HL-60/S4 treated with phorbol 12-myristate 13-acetate at 8.2 ng/mL for 4 days and 3 days (cell line): ENCODE measurements around the gene URB1.
"Not testable (repeated sequence)": the region's sequence is repeated elsewhere in the genome, so short reads cannot be mapped to it uniquely, and the experiment has no call there.

ENCODE experiments used
- in situ Hi-C: fragments of 300-500 bp; cut with MboI; formaldehyde crosslinking; loops from 2 replicates; pipeline ENCODE4 v1.15.0; 2022; ENCODE audit warnings: low sequenced_read_pairs

The URB1 gene

DNA sequence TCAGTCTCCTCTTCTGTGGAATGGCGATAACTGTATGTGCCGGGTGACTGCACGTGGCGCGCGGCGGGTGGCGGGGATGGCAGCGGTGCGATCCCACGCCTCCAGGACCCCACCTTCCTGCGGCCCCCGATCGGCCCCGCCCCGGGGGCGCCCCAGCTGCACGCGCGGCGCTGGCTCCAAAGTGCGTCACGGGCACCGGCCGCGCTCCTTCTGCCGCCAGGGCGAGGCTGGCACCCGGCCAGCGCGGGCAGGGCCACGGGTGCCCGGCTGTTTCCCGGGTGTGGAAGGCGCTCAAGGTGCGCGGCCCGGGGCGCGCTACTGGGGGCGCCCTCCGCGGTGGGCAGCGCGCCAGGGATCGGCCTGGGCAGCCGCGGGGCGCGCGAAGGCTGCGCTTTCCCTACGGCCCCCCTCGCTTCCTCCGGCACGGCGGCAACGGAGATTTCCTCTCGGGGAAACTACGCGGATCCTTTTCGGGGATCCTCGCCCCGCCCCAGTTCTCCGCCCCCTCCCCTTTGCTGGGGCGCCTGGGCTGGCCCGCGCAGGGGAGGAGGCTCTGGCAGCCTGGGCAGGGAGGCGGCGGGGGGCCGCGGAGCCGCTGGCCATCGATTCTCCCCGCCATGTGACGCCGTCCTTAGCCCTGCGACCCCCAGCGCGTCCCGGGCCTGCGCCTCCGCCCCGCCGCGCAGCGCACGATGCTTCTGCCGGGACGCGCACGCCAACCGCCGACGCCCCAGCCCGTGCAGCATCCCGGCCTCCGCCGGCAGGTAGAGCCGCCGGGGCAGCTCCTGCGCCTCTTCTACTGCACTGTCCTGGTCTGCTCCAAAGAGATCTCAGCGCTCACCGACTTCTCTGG, 19.6 kb upstream of the URB1 start, which contains the start of gene EVA1C:
TSS of gene EVA1C (plus strand) at position 545 of the 853 bp plus-strand sequence. CDS start at position 693, 148 bp downstream.
- in situ Hi-C loops, result loop anchor here (25.0 kb wide), 1 partner anchor 175 kb away; the partner anchor contains the start of gene TCP10L

GRCh38 chr21:32411350-32412161, 18.7 kb upstream of the URB1 start:
- in situ Hi-C loops, result loop anchor here (25.0 kb wide), 1 partner anchor 176 kb away; the partner anchor contains the start of gene TCP10L

DNA sequence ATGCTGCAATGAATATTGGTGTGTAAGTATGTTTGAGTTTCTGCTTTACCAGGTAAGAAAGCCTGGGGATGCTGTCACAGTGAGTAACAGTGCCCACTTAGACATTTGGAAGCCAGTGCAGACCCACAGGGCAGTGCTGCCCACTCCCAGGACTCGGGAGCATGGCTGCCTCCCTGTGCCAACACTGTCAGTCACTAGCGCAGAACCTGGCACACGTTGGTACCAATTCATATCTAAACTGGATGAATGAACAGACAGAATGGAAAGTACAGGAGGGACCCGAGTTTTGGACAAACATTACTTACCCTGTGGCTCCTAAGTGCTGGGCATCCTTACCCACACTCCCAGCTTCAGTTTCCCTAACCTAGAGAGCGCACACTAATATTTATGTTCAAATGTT, 18.1 kb upstream of the URB1 start:
- in situ Hi-C loops, result loop anchor here (25.0 kb wide), 1 partner anchor 176 kb away; the partner anchor contains the start of gene TCP10L

GRCh38 chr21:32410291-32410690, 17.5 kb upstream of the URB1 start:
- in situ Hi-C loops, result loop anchor here (25.0 kb wide), 1 partner anchor 177 kb away; the partner anchor contains the start of gene TCP10L

DNA sequence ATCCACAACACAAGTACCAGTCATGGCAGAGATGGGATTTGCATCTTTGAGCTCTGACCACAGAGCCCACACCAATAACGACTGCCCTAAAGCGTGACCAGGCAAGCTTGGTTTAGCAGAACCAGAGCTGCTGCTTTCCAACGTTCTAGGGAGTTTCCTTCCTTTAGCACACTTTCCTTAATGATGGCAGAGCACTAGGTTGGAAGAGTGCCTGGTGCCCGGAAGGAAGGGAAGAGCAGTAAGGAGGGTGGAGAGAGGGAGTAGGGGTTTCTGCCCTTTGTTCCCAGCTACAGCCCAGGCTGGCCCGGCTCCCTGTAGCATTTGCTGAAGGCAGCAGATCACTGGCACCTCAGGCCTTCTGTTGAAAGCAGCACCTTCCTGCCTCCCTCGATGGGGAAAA, 13.6 kb upstream of the URB1 start:
- in situ Hi-C loops, result loop anchor here (25.0 kb wide), 1 partner anchor 181 kb away; the partner anchor contains the start of gene TCP10L

- in situ Hi-C loops, result loop anchor here (25.0 kb wide), 1 partner anchor 184 kb away; the partner anchor contains the start of gene TCP10L
Observed at GRCh38 chr21:32403201-32403777, 10.5 kb upstream of the URB1 start.

- in situ Hi-C loops, result no loop called here
Observed at GRCh38 chr21:32393677-32394001, 827 bp upstream of the URB1 start.

GRCh38 chr21:32392299-32392879, 423 bp downstream of the URB1 start:
- in situ Hi-C loops, result no loop called here

- in situ Hi-C loops, result no loop called here
Observed at GRCh38 chr21:32391755-32392154, 1.1 kb downstream of the URB1 start.

DNA sequence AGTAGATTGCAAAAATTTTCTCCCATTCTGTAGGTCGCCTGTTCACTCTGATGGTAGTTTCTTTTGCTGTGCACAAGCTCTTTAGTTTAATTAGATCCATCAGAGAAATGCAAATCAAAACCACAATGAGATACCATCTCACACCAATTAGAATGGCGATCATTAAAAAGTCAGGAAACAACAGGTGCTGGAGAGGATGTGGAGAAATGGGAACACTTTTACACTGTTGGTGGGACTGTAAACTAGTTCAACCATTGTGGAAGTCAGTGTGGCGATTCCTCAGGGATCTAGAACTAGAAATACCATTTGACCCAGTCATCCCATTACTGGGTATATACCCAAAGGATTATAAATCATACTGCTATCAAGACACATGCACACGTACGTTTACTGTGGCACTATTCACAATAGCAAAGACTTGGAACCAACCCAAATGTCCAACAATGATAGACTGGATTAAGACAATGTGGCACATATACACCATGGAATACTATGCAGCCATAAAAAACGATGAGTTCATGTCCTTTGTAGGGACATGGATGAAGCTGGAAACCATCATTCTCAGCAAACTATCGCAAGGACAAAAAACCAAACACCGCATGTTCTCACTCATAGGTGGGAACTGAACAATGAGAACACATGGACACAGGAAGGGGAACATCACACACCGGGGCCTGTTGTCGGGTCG, 2.1 kb downstream of the URB1 start:
- in situ Hi-C loops, result not testable (repeated sequence)

DNA sequence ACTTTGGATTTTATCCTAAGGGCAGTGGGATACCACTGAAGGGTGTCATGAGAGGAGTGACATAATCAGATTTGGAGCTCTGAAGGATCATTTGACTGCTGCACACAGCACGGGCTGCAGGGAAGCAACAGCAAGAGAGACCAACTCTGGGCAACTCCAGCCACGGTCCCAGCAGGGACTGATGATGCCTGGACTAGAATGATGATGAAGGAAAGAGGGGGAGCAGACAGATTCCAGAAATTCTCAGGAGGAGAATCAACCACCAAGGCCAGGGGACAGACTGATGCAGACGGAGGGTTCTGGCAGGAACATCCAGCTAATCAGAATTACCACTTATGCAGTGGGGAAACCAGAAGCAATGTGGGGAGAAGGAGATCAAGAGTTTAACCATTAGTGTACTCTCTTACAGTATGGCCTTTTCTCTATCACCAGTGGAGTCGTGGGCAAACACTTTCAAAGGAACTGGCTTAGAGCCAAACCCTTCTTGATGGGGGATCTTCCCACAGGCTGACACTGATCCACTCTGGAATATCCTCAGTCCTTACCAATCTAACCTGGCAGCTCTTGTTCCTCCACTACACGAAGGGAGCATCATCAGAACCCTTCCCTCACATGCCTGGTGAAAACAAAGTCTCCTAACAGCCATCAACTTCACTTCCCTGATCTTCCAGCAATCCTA, 3.3 kb downstream of the URB1 start:
- in situ Hi-C loops, result no loop called here

GRCh38 chr21:32388306-32388705, 4.5 kb downstream of the URB1 start:
- in situ Hi-C loops, result no loop called here

- in situ Hi-C loops, result no loop called here
Observed at GRCh38 chr21:32387151-32387550, 5.7 kb downstream of the URB1 start.

- in situ Hi-C loops, result no loop called here
Observed at GRCh38 chr21:32386195-32386870, 6.5 kb downstream of the URB1 start.

DNA sequence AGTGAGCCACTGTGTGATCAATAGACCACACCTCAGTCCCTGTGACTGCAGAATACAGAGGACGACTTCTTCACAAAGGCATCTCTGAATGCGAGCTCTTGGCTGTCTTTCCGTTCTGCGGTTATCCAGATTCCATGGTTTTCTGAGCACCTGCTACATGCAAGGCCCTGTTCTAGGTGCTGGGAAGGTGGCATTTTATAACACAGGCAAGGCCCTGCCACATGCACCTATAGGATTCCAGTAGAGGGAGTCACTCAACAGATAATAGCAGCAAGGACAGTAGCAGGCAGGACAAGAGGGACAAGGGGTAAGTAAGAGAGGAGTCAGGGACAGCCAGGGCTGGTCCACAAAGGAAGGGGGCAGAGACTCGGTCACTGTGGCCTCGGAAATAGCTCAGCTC, 9.0 kb downstream of the URB1 start:
- in situ Hi-C loops, result no loop called here

GRCh38 chr21:32382108-32382644, 10.6 kb downstream of the URB1 start:
- in situ Hi-C loops, result no loop called here

GRCh38 chr21:32381571-32381970, 11.2 kb downstream of the URB1 start:
- in situ Hi-C loops, result no loop called here

GRCh38 chr21:32380940-32381339, 11.9 kb downstream of the URB1 start:
- in situ Hi-C loops, result no loop called here

GRCh38 chr21:32378956-32379355, 13.9 kb downstream of the URB1 start:
- in situ Hi-C loops, result no loop called here
